GM23338 (cell line): ENCODE measurements around the gene DIP2C.

Source experiments
- EZH2 ChIP-seq: fragments of 200-600 bp; sonication (generic); IDR thresholded peaks from one replicate; pipeline ENCODE4 v1.8.0; 2017; ENCODE audit warnings: antibody characterized with exemption, mild to moderate bottlenecking, low read depth; ENCODE audit not compliant: unreplicated experiment
- EZH2phosphoT487 ChIP-seq: fragments of 200-600 bp; sonication (generic); IDR thresholded peaks from one replicate; pipeline ENCODE4 v1.8.1; 2018; ENCODE audit warnings: antibody characterized with exemption; ENCODE audit not compliant: unreplicated experiment
- JUNB ChIP-seq: IDR thresholded peaks from one replicate; pipeline ENCODE4 v1.6.1; 2016; ENCODE audit warnings: antibody characterized with exemption; ENCODE audit not compliant: unreplicated experiment
- POLR2AphosphoS5 ChIP-seq: IDR thresholded peaks from 2 replicates; pipeline ENCODE4 v1.6.1; 2016; ENCODE audit warnings: antibody characterized with exemption, low read depth
- REST ChIP-seq: IDR thresholded peaks from one replicate; pipeline ENCODE4 v1.6.1; 2018; ENCODE audit warnings: antibody characterized with exemption; ENCODE audit not compliant: unreplicated experiment
- ZNF331 ChIP-seq: fragments of 250-450 bp; sonication (Bioruptor Pico); IDR thresholded peaks from 2 replicates; pipeline ENCODE4 v1.5.0; 2020; ENCODE audit warnings: low read depth, mild to moderate bottlenecking, moderate library complexity
- ZNF462 ChIP-seq: fragments of 250-450 bp; sonication (Bioruptor Pico); IDR thresholded peaks from 2 replicates; pipeline ENCODE4 v1.5.0; 2020; ENCODE audit warnings: mild to moderate bottlenecking, moderate library complexity
- TF ChIP-seq, protein P1 (sequence below), 2 experiments: fragments of 200-600 bp in 1 of 2; sonication (generic) in 1 of 2; conservative IDR thresholded peaks; 2 replicates each; pipeline versions ENCODE4 v1.5.1 to v1.6.1; 2016 to 2017; ENCODE audit warnings: antibody characterized with exemption in 2 of 2, low read depth in 2 of 2, mild to moderate bottlenecking in 2 of 2, moderate library complexity in 1 of 2

- TF ChIP-seq EZH2: no peak
- TF ChIP-seq, protein P1, sequence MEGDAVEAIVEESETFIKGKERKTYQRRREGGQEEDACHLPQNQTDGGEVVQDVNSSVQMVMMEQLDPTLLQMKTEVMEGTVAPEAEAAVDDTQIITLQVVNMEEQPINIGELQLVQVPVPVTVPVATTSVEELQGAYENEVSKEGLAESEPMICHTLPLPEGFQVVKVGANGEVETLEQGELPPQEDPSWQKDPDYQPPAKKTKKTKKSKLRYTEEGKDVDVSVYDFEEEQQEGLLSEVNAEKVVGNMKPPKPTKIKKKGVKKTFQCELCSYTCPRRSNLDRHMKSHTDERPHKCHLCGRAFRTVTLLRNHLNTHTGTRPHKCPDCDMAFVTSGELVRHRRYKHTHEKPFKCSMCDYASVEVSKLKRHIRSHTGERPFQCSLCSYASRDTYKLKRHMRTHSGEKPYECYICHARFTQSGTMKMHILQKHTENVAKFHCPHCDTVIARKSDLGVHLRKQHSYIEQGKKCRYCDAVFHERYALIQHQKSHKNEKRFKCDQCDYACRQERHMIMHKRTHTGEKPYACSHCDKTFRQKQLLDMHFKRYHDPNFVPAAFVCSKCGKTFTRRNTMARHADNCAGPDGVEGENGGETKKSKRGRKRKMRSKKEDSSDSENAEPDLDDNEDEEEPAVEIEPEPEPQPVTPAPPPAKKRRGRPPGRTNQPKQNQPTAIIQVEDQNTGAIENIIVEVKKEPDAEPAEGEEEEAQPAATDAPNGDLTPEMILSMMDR (conservative IDR thresholded peaks at IDR 0.05; ENCODE audit: low read depth in 2 of 2): no peak
- no peak for TF ChIP-seq ZNF462 (CRISPR knock-in tag)
- no peak for TF ChIP-seq POLR2AphosphoS5
- TF ChIP-seq JUNB: no peak
- no peak for TF ChIP-seq EZH2phosphoT487
- TF ChIP-seq REST: no peak
- TF ChIP-seq ZNF331 (CRISPR knock-in tag): no peak
These were observed 140.1 kb downstream of the DIP2C start for GRCh38 chr10:549391-549790.
